Tibial artery (tissue), 4 donors: ENCODE measurements around the gene TTC28.

Experiments used
- DNase-seq, 2 donors: peaks; one replicate each; pipeline ENCODE4 v3.0.0-alpha.2; 2019
- H3K27ac ChIP-seq, 2 donors: fragments of 200-600 bp; sonication (generic) in 1 of 2; 1 replicate in 1 of 2; 2 replicates in 1 of 2; pipeline ENCODE4 v1.5.1; 2018 to 2019; ENCODE audit warnings: mild to moderate bottlenecking in 1 of 2
- H3K27me3 ChIP-seq, 2 donors: fragments of 200-600 bp; sonication (generic) in 1 of 2; one replicate each; pipeline versions ENCODE4 v1.5.1 to v1.6.0; 2016 to 2019
- H3K36me3 ChIP-seq, 3 donors: fragments of 200-600 bp; sonication (generic) in 2 of 3; one replicate each; pipeline ENCODE4 v1.5.1; 2016 to 2019; ENCODE audit warnings: mild to moderate bottlenecking in 2 of 3
- H3K4me1 ChIP-seq, 4 donors: fragments of 200-600 bp; sonication (generic) in 2 of 4; 1 replicate in 3 of 4; 2 replicates in 1 of 4; pipeline ENCODE4 v1.5.1; 2016 to 2019
- H3K4me3 ChIP-seq, 2 donors: fragments of 200-600 bp; sonication (generic) in 1 of 2; 1 replicate in 1 of 2; 2 replicates in 1 of 2; pipeline ENCODE4 v1.5.1; 2018 to 2019; ENCODE audit warnings: mild to moderate bottlenecking in 2 of 2
- H3K9me3 ChIP-seq, 3 donors: fragments of 200-600 bp; sonication (generic) in 1 of 3; one replicate each; pipeline ENCODE4 v1.5.1; 2016 to 2019
- intact Hi-C: fragments of 100-400 bp; cut with DNase I; formaldehyde crosslinking; loops from one replicate; pipeline ENCODE4 v1.15.0; 2023; ENCODE audit warnings: low total_unique reads
- TF ChIP-seq, protein P1 (sequence below), 2 experiments: fragments of 200-600 bp in 1 of 2; fragments of 450-650 bp in 1 of 2; IDR thresholded peaks; one replicate each; pipeline ENCODE4 v1.5.1; 2017 to 2019; ENCODE audit warnings: antibody characterized with exemption in 2 of 2, mild to moderate bottlenecking in 1 of 2, moderate library complexity in 1 of 2

The TTC28 gene

DNA sequence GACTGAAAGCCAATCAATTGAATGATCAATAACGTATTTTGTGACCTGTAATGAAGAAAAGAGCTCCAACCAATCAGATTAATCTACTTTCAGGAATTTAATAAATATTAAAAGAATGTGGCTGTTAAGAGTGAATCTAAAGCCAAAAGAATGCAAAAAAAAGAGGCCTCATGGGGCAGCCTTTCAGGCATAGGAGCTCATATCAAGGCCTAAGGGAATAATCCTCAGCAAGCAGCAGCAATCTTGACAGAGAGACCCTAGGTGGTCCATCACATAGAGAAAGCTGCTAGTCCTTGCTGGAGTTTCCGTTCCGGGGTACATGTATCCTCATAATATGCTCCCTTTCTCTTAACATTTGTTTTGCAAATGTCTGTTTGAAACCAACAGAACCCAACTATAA lies 447.4 kb downstream of the TTC28 start:
- H3K36me3 ChIP-seq: no peaks in the 10 kb centered on the region
- H3K4me3 ChIP-seq: no peak overlapping the region
- H3K27ac ChIP-seq: no peak overlapping the region
- TF ChIP-seq, protein P1, sequence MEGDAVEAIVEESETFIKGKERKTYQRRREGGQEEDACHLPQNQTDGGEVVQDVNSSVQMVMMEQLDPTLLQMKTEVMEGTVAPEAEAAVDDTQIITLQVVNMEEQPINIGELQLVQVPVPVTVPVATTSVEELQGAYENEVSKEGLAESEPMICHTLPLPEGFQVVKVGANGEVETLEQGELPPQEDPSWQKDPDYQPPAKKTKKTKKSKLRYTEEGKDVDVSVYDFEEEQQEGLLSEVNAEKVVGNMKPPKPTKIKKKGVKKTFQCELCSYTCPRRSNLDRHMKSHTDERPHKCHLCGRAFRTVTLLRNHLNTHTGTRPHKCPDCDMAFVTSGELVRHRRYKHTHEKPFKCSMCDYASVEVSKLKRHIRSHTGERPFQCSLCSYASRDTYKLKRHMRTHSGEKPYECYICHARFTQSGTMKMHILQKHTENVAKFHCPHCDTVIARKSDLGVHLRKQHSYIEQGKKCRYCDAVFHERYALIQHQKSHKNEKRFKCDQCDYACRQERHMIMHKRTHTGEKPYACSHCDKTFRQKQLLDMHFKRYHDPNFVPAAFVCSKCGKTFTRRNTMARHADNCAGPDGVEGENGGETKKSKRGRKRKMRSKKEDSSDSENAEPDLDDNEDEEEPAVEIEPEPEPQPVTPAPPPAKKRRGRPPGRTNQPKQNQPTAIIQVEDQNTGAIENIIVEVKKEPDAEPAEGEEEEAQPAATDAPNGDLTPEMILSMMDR (IDR thresholded peaks at IDR 0.05): no peak
- H3K4me1 ChIP-seq: peaks cover 0 to 56% (median 25%) of the 10 kb centered on the region in 4 donors
- intact Hi-C loops: no loop called here
- H3K27me3 ChIP-seq: no peaks in the 10 kb centered on the region
- DNase-seq: no peak
- no peaks in the 10 kb centered on the region for H3K9me3 ChIP-seq

DNA sequence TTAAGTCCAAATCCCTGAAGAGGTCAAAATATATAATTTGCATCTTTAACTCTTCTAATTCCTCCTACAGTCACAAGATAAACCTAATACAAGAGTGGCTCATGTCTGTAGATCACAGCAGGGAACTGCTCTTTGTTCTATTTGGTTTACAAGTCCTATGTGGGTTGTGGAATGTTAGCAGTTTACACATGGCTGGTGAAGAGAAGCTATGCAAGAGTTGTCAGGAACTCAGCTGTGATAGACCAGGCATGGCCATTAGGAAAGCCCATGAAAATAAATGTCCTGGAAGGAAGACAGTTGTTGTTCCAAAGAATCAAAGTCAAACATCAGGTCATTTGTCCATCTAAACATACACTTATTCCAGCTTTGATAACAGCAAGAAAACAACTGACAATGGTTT lies 448.2 kb downstream of the TTC28 start:
- DNase-seq: no peak
- intact Hi-C loops: no loop called here
- TF ChIP-seq, protein P1 (IDR thresholded peaks at IDR 0.05): no peak
- no peak overlapping the region for H3K27ac ChIP-seq
- H3K9me3 ChIP-seq: no peaks in the 10 kb centered on the region
- peaks cover 0 to 49% (median 21%) of the 10 kb centered on the region in 4 donors for H3K4me1 ChIP-seq
- no peaks in the 10 kb centered on the region for H3K27me3 ChIP-seq
- no peaks in the 10 kb centered on the region for H3K36me3 ChIP-seq
- no peak overlapping the region for H3K4me3 ChIP-seq

DNA sequence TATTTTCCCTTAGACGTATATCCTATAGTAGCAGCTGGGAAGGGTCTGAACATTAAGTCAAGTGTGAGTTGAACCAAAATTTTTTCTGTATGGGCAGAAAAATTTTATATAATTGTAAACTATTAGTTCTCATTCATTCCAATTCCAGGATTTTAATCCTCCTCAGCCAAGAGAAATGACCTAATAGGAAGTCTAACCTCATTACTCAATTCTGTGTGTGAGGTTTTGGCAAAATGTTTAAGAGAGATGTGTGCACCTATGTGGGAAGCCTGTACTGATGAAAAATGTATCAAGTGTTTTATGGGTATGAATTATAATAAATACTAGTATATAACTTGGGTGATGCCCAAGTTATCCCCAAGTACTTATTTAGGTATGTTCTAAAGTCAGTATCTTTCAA lies 449.0 kb downstream of the TTC28 start:
- DNase-seq: no peak
- TF ChIP-seq, protein P1 (IDR thresholded peaks at IDR 0.05): no peak
- Histone ChIP-seq H3K27me3 (no peaks in the 10 kb centered on the region), H3K4me3 (no peak overlapping the region), H3K9me3 (no peaks in the 10 kb centered on the region), H3K36me3 (no peaks in the 10 kb centered on the region), H3K4me1 (peaks cover 0 to 41% (median 15%) of the 10 kb centered on the region in 4 donors), H3K27ac (no peak overlapping the region)
- intact Hi-C loops: no loop called here

DNA sequence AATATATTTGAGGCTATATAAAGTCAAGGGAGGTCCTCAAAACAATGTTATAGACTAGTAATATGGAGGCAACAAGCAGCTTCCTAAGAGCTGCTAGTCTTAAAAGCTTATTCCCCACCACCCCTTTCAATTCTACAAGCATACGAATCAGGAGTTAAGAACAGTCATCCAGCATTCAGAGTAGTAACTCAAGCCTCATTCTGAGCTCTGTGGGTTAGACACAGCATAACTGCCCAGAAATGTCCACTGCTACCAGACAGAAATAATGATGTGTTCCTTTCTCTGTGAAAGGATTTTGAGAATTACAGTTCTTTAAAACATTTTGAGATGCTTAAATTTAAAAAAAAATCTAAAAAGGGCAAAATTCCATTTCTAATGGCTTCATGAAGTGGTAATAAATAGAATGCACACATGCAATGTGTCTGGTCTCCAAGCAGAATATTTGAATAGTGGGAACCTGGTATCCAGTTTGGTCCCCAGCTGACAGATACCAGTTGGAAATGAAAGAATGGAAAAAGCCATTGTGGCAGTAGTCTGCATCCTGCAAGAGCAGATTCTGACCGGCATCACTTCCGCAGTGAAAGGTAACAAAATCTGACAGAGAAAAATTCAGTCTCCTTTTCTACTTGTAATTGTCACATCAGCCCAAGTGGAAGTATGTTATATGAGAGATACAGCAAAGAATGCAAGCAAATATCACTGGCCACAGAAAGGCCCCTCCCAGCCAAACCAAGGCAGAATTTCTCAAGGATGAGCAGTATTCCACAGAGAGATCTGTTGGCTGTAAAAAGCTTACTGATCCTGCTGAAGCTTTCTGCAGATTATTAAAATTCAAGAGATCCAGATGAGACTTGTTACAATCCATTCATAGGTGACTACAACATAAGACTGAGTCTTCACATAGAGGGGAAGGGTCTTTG lies 449.8 kb downstream of the TTC28 start:
- H3K4me1 ChIP-seq: peaks cover 0 to 32% (median 15%) of the 10 kb centered on the region in 4 donors
- TF ChIP-seq, protein P1 (IDR thresholded peaks at IDR 0.05): no peak
- H3K4me3 ChIP-seq: no peak overlapping the region
- DNase-seq: no peak
- H3K9me3 ChIP-seq: no peaks in the 10 kb centered on the region
- H3K27me3 ChIP-seq: no peaks in the 10 kb centered on the region
- intact Hi-C loops: no loop called here
- H3K36me3 ChIP-seq: no peaks in the 10 kb centered on the region
- no peak overlapping the region for H3K27ac ChIP-seq

DNA sequence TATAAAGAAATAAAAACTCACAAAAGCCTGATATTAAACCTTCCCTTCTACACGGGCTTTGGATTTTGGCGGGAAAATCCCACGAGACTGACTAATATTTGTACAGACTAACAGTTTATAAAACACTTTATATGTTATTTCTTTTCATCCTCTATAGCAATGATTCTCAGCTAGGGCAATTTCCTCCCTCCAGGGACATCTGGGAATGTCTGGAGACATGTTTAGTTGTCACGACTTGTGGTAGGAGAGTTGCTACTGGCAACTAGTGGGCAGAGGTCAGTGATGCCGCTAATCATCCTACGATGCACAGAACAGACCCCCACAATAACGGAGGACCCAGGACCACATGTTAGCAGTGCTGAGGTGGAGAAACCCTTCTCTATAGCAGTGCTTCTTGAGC lies 455.8 kb downstream of the TTC28 start:
- peaks cover 0 to 11% (median 1%) of the 10 kb centered on the region in 4 donors for H3K4me1 ChIP-seq
- TF ChIP-seq, protein P1 (IDR thresholded peaks at IDR 0.05): no peak
- no peaks in the 10 kb centered on the region for H3K27me3 ChIP-seq
- H3K9me3 ChIP-seq: no peaks in the 10 kb centered on the region
- no peaks in the 10 kb centered on the region for H3K36me3 ChIP-seq
- H3K27ac ChIP-seq: no peak overlapping the region
- no peak for DNase-seq
- no peak overlapping the region for H3K4me3 ChIP-seq
- intact Hi-C loops: no loop called here
